Pons (tissue), 1 donor: ENCODE measurements around the gene SNX8.

Experiments
- DNase-seq: peaks from one replicate; pipeline ENCODE4 v3.0.0-alpha.2; 2016; ENCODE audit warnings: low spot score

The SNX8 gene

DNA sequence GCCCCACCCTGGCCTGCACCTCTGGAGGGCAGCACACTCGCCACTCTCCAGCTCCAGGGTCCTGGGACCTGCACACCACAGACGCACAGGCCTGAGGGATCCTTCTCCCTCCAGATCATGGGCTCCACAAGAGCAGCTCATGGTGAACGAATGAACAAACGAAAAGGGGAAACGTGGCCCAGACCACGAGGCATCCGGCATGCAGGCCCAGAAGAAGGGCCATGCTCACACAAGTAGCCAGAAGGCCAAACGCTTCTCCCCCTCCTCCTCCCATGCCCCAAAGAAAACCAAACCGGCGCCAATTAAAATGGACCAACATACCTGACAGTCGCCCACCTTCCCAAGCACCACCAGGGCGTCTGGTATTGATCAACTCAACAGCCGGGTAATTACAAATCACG is 111.9 kb downstream of the SNX8 start:
- DNase-seq: peak; percentile 64
